NCI-H1105 (cell line): ENCODE measurements around the gene LINS1.
"Not testable (repeated sequence)": the region's sequence is repeated elsewhere in the genome, so short reads cannot be mapped to it uniquely, and the experiment has no call there.

Source experiments
- DNase-seq: peaks from one replicate; lab custom pipeline; 2025; lab: John Stamatoyannopoulos, UW

Gene LINS1

DNA sequence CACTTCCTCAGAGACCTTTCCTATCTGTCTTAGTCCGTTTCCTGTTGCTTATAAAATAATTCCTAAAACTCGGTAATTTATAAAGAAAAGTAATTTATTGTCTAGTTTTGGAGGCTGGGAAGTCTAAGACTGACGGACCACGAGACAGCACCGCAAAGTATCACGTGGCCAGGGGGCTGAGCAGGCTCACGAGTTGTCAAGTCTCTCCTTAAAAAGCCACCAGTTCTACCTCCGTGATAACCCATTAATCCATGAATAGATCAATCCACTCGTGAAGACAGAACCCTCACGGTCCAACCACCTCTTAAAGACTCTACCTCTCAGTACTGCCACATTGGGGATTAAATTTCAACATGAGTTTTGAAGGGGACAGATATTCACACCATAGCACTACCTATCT is 821 bp downstream of the LINS1 start:
- no peak for DNase-seq

DNA sequence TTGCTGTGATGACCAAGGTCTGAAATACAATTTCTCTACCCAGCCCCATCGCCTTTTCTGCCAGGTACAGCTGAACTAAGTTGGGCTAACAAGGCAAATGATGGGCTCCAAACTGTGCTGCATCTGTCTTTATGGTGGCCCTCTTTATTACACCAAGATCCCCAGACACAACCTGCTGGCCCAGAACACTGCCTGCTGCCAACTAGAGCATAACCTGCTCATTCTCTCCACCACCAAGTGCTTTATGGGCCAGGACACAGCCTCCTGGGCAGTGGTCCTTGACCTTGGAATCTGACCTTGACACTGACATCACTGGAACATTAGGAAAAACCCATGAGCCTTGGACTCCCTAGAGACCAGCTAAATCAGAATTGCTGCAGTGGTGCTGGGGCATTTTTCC is 3.3 kb downstream of the LINS1 start:
- no peak for DNase-seq

DNA sequence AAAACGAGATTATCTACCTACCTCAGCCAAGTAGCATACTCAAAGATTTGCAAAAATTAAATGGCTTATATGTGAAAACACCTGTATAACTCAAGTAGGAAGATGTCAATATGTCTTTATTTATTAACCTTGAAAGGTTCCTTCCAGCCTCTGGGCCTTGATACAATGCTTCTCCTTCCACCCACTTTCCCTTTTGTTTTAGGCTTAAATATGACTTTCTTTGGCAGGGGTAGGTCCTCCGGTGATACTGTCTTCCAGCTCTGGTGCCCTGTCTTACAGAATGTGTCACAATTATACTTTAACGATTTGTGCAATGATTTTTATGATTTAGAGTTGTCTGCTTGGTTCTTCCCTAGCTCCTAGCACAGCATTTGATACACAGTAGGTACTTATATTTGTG is 4.1 kb downstream of the LINS1 start:
- no peak for DNase-seq

DNA sequence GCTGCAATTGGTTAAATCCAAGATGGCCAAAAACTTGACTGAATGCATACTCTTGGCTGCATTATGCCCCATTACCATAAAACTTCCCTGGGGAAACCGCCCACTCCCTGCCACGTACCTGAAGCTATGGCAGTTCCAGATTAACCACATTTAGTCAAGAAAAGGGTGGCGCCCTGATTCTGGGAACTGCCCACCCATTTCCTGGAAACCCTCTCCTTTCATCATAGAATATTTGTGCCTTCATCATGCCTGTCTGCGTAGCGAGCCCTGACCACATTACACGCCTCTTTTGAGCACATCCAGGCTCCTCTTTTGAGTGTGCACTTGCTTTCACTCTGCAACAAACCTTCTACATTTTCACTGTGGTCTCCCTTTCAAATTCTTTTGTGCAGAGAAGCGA is 5.2 kb downstream of the LINS1 start:
- no peak for DNase-seq

DNA sequence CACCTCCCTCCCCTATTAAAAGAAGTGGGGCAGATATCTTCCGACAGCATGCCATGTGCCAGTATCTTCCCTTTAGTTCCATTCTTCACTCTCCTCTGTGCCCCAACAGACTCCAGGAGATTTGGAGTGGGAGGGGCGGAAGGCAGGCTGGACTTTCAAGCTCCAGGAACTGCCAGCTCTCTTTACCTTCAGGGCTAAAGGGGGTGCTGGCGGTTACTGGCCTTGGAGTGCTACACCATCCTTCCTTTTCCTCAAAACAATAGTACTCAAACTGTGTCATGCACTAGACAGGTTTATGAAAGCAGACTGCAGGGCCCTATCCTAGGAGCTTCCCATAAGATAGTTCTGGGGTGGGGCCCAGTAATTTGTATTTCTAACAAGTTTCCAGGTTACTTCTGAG is 6.0 kb downstream of the LINS1 start:
- DNase-seq: no peak

DNA sequence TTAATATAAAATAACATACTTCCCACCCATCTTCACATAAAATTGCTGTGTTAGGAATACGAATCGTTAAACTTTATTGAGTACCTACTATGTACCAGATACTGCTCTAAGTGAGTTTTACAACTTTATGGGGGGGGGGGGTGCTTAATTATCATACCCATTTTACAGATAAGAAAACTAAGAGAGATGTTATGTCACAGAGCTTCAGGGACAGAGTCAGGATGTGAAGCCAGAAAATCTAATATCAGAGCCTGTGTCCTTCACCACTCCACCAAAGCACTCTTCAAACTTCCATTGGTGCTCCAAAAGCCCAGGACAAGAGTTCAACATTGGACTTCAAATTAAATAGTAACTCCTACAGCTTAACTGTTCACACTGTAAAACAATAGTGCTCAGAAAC is 8.6 kb downstream of the LINS1 start:
- no peak for DNase-seq

DNA sequence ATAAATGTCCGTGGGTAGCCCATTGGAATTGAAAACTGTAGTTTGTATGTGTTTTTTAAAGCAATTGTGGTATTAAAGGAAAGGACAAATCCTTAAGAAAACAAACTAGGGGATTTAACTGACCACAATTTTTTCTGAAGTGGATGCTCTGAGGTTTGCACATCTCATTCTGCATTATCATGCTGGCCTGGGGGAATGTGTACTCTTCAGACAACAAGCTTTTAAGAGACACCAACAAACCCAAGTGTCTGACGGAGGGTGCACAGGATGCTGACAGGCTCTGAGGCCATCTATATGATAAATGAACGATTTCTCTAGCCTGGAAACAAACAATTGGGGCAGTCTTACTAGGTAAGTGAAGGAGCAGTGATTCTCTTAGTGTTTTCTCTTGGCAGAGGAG is 9.1 kb downstream of the LINS1 start:
- DNase-seq: no peak

DNA sequence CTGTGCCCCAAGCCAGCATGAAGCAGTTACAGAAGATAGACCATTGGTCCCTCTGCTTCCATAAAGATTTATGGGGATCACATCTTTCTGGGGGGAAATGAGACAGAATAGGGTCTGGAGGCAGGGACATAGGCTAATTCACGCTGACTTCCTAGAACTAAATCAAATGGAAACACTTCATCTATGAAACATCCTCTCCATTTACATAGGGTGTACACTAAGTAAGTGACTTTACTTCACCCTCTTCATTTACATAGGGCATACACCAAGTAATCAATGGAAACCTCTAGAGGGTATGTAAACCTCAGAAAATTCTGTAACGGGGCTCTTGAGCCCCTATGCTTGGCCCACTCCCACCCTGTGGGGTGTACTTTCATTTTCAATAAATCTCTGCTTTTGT is 10.1 kb downstream of the LINS1 start:
- no peak for DNase-seq

DNA sequence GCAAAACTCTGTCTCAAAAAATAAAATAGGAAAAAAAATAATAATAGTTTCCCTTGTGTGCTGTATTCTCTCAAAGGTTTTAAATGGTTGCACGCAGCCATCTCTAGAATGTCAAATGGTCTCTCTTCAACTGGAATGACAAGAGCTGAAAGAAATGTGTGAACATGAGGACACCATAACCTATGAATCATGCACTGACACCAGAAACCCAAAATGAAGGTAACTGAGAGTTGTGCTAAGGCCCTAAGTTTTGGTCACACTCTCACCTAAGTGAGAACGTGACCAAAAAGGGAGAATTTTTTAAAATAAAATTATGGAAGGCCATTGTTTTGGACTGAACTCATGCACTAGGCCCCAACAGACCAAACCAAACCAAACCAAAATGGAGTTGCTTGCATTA is 10.8 kb downstream of the LINS1 start:
- DNase-seq: not testable (repeated sequence)

DNA sequence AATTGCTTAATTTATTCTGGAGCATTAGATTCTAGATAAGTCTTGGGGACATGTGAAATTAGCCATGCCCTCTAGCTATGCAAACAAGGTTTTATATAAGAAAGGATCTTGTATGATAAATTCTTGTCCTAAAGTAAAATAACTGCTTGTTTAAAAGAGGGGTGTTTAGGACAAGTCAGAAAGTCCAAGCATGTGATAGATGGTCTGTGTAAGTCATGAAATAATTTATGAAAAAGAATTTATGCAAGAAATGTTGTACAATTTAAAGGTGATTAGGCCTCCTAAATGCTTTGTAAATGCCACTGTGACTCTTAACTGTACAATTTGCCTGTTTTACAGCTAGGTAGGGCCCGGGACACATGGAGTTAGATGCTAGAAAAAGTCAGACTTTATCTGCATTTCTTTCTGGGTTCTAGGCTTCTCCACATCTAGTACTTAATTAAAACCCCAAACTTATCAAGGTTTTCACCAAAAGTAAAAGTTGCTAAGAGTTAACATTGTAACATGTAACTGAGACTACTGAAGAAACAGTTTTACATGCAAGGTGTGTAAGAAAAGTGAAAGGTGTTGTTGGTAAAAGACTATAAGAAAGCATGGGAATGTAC is 13.2 kb downstream of the LINS1 start:
- no peak for DNase-seq

DNA sequence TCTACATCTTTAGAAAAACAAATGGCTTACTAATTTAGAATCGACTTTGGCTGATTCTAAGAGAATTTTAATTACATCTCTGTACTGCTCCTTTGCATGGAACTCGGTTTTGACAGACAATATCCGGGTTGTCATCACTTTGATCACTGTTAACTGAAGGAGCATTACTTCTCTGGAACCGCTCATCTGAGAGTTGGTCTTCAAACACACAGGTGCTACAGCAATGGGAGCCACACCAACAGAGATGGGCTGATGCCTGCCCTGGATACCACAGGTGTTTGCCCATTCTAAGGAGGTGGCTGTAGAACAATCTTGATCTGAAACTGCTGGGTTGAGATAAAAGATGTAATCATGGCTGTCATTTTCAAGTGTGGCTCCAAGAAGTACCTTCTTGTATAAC is 21.6 kb downstream of the LINS1 start:
- no peak for DNase-seq

DNA sequence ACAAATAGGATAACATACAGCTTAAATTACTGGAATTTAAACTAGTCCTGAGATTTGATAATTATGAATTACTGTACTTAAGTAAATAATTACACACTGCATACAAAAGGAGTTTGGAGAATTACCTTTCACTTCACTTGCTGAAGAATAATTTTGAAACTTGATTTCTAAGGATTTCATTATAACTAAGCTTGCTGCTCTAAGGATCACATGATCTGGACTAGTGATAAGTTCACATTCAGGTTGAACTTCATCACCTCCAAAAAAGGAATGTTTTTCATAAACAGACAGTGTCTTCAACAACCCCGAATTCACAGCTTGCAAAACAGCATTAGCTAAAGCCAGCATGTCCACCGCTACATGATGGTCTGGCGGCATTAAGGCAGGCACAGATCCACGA is 28.5 kb downstream of the LINS1 start:
- no peak for DNase-seq

DNA sequence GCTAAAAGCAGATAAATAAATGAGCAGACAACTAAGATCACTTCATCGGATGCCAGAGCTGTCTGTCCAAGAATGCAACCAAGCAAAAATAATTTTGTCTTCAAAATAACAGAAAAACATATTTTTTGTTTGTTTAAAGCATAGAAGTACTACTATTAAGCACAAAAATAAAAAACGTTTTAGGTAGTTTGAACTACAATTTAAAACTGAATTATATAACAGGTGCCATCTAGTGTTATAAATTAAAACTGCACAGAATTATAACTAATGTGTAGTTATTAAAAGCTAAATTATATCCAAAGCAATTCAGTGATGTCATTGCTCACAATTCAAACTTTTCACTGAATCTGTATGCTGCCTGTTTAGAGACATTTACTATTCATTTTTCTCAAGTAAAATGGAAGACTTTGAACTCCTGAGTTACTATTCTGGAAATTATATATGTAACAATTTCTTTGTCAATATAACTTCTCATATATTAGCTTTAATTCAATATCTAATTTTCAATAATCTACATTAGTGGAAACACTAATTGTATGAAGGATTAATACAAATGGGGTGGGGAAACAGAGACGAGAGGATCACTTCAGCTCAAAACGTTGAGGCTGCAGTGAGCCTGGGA is 29.5 kb downstream of the LINS1 start:
- peak; percentile 21 for DNase-seq

DNA sequence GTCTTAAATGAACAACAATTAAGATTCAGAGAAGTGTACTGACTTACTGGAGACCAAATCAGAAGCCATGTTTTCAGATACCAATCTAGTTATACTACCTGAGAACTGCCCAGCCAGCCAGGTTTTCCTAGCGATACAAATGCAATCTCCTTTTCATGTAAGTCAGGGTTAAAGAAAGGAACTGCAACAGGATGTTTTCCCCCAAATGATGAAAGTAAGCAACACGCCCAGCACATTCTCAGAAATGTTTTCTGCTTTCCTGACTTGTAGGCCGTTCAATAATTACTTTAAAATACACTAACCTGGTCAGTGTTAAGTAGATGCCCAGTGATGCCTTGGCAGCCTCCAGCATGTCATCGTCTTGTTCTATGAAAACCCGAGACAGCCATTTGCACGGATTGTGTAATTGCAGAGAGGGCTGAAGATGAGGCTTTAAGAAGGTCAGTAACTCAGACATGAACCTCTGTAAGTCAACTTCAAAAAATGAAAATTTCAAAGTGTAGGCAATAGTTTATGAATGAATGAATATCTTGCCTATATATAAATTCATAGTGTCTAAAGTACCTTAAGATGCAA is 30.3 kb downstream of the LINS1 start:
- DNase-seq: no peak

DNA sequence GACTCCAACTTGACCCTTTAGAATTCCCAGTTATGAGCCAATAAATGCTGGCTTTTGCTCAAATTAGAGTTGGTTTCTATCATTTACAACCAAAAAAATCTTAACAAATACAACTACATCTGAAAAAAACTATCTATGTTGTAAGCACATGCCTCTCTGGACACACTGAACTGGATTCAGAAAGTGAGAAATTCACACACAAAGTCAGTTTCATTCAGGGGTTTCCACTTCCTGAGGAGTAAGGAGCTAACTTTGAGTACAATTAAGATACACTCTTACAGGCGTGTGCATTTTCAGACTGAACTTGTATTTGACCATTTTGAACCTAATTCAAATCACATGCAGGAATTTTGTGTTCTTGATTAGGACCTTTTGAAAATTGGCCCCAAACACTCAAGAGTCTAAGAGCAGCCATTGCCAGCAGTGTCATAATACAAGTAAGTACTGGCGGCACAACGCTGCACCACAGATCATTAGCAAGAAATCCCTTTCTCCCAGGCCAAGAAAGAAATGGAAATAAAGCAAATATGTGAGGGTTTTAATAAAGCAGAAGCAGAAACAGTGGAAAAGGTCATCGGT is 31.2 kb downstream of the LINS1 start:
- DNase-seq: no peak

DNA sequence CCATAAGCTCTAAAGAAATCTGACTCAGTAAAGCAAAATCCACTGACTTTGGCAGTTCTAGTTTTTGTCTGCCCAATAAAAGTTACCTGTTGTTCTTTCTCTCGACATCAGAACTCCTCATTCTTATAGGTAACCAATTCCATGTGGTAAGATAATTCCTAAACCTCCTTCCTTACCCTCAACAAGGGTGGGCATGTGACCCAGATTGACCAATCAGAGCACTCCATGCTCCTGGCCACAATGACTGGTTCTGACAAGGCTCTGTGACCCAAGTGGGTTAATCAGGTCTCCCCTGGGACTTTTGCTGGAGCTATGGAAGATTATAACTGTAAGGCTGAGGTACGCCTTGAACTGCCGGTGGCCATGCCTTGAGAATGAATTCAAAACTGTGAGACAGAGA is 31.7 kb downstream of the LINS1 start:
- no peak for DNase-seq

DNA sequence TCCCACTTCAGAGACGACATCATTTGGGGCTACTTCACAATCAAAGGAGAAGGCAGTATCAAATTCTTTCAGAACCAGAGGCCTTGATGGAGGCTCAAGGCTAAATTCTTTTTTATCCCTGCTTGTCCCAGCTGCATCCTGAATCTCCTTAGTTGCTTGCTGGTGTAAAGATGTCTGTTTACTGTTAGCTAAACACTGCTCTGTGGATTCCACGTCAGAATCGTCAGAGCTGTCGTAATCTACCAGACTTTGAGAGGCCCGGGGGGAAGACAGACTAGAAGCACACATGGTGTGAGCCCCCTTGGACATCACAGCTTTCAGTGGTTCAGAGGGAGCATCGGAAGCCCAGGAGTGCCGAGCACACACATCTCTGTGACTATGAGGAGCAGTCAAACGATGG is 32.6 kb downstream of the LINS1 start:
- DNase-seq: no peak

DNA sequence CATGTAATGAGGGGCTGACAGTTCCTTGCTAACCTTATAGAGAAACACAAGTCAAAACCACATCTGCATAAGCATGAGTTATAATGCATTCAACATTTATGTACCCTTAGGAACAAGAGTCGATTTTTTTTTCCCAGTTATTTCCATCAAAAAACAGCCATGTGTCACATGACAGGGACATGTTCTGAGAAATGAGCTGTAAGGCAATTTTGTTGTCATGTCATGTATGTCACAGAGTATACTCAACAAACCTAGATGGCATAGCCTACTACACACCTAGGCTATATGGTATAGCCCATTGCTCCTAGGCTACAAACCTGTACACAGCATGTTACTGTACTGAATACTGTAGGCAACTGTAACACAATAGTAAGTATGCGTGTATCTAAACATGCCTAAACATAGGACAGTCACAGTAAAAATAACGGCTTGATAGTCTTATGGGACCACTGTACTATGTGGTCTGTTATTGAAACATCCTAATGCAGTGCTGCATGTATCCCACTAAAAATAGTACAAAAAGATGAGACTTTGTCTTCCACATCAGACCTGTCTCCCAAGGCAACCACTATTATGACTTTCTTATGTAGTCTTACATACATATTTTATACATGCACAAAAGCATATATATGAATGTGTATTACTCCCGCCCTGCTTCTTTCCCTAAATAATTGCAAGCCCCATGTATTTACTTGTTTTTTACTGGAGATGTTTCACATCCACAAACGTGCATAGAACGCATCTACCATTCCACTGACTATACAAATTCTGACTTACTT is 34.9 kb downstream of the LINS1 start:
- no peak for DNase-seq

DNA sequence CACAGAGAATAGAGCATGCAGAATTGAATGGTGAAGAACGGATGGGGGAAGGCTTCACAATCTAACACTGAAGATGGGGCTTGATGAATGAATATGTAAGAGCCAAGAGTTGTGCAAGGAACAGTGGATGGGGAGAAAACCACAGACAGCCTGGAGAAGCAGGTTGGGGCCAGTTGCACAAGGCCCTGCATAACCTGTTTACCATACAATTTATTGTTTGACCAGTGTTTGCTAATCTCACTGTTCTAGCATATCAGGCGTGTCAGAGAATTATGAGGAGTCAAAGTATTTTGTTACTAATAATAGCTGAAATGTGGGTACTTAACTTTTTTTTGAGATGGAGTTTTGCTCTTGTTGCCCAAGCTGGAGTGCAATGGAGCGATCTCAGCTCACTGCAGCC is 36.4 kb downstream of the LINS1 start:
- DNase-seq: no peak

DNA sequence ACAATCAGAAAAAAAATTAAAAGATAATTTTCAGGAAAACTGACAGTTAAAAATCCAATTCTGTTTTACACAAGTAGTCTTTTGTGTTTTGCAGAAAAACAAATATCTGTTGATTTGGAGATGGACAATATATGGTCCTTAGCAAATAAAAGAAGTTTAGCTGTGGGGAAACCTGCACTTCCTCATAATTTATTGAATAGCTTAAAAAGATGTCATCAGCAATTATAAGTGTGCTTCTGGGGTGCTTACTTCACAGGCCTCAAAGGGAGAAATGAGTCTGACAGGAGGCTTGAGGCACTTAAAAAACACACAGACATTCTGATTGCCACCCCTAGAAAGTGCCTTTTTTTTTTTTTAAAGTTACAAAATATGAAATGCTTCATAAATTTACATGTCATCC is 41.7 kb downstream of the LINS1 start:
- DNase-seq: no peak

DNA sequence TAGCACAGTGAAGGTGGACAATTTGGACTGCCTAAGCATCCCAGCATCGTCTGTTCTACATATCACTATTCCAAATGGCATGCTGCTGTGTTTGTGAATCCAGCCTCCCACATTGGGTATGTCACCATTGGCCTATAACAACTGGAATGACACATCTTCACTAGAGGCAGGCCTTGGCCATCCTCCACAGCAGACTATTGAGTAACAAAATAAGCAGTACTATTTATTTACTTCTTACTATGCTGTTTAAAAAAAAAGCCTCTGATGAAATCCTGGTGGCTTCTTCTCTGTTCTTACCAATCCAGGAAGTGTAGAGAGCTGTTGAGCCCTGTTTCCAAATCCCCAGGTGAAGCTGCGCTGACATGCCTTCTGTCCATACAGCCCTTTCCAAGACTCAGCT is 42.7 kb downstream of the LINS1 start:
- DNase-seq: no peak

DNA sequence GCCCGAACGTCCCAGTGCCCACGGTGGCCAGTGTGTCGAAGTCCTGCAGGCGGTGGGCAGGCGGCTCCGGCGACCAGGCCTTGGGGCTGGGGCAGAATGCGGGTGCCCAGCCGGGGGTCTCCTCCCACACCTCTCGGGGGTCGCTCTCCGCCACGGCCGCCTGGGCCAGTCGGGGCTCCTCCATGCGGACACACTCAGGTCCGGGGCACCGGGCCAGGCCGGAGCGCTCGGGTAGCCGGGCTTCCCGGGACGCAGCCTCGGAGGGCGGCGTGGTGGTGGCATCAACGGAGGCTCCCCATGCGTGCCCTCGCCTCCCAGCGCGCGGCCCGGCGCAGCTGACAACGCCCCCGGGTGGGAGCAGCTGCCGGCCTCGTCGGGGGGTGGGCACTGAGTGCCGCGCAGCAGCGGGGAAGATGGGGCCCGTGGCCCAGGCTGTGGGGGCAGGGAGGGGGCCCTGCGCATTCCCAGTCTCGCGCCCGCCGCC is 43.2 kb downstream of the LINS1 start:
- DNase-seq: no peak

DNA sequence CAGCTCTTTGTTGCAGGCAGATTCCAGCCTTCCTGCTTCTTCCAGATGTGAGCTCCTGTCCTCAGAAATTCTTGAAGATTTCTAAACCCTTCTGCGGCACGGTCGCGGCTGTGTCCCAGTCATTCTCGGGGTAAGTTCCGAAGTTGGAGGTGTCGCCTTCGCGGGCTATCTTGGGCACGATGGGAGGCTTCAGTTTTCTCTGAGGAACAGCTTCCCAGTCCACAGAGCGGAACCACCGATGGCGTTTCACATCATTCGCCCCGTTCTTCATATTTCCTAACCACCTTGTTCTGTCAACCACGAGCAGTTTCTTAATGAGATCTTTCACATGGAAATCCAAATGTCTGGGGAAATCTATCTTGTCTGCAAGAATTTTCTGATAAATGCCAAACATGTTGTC is 48.5 kb downstream of the LINS1 start:
- no peak for DNase-seq
